H9 (cell line): ENCODE results near the gene SYNE2. TPM values are rescaled to one million over a fixed set of nuclear protein-coding genes. Genes with fewer than 3 reads are reported as not detected.
A peak's percentile ranks its signal among the peaks of the same experiment; 100 is the strongest.

ENCODE experiments used
- DNase-seq: peaks from one replicate; pipeline ENCODE4 v3.0.0-alpha.2; 2017
- H2AFZ ChIP-seq: one replicate; pipeline ENCODE4 v1.6.1; 2013; ENCODE audit warnings: mild to moderate bottlenecking, low read length, control low read depth, moderate library complexity
- H2AK5ac ChIP-seq: 2 replicates; pipeline ENCODE4 v1.6.1; 2013; ENCODE audit warnings: low read length, control low read depth, mixed read lengths; ENCODE audit not compliant: insufficient read length
- H2BK120ac ChIP-seq: one replicate; pipeline ENCODE4 v1.6.1; 2013; ENCODE audit warnings: low read depth, mild to moderate bottlenecking, low read length, control low read depth, inconsistent platforms; ENCODE audit not compliant: poor library complexity, severe bottlenecking
- H2BK12ac ChIP-seq: 2 replicates; pipeline ENCODE4 v1.6.1; 2013; ENCODE audit warnings: low read length, control low read depth, mixed read lengths, low read depth; ENCODE audit not compliant: insufficient read length
- H2BK15ac ChIP-seq: 2 replicates; pipeline ENCODE4 v1.6.1; 2013; ENCODE audit warnings: low read depth, low read length, control low read depth
- H2BK20ac ChIP-seq: one replicate; pipeline ENCODE4 v1.6.1; 2013; ENCODE audit warnings: low read depth, mild to moderate bottlenecking, low read length, control low read depth, inconsistent platforms; ENCODE audit not compliant: poor library complexity, severe bottlenecking
- H2BK5ac ChIP-seq: 2 replicates; pipeline ENCODE4 v1.6.1; 2013; ENCODE audit warnings: low read length, control low read depth, mixed read lengths; ENCODE audit not compliant: insufficient read length
- H3K14ac ChIP-seq: 2 replicates; pipeline ENCODE4 v1.6.1; 2013; ENCODE audit warnings: low read length, control low read depth; ENCODE audit not compliant: insufficient read depth
- H3K18ac ChIP-seq: 2 replicates; pipeline ENCODE4 v1.6.1; 2013; ENCODE audit warnings: low read depth, mild to moderate bottlenecking, mixed read lengths, low read length, control low read depth; ENCODE audit not compliant: insufficient read length
- H3K23ac ChIP-seq: 2 replicates; pipeline ENCODE4 v1.6.1; 2013; ENCODE audit warnings: low read length, control low read depth, mixed read lengths, low read depth; ENCODE audit not compliant: insufficient read length
- H3K23me2 ChIP-seq: 2 replicates; pipeline ENCODE4 v1.6.1; 2013; ENCODE audit warnings: low read depth, mild to moderate bottlenecking, mixed read lengths, low read length, control low read depth; ENCODE audit not compliant: insufficient read length, poor library complexity, severe bottlenecking
- H3K27ac ChIP-seq: 2 replicates; pipeline ENCODE4 v1.5.1; 2013; ENCODE audit warnings: low read length, control low read depth, mixed read lengths, low read depth; ENCODE audit not compliant: insufficient read length
- H3K27me3 ChIP-seq: 2 replicates; pipeline ENCODE4 v1.6.1; 2013; ENCODE audit warnings: low read length, control low read depth, inconsistent platforms; ENCODE audit not compliant: insufficient read depth
- H3K4ac ChIP-seq: 2 replicates; pipeline ENCODE4 v1.6.1; 2013; ENCODE audit warnings: low read depth, mild to moderate bottlenecking, control low read depth, inconsistent platforms, low read length, moderate library complexity
- H3K4me1 ChIP-seq: 2 replicates; pipeline ENCODE4 v1.6.1; 2013; ENCODE audit warnings: low read length, control low read depth, inconsistent platforms; ENCODE audit not compliant: insufficient read depth
- H3K4me2 ChIP-seq: 2 replicates; pipeline ENCODE4 v1.6.1; 2013; ENCODE audit warnings: low read length, control low read depth, mixed read lengths; ENCODE audit not compliant: insufficient read length, insufficient read depth
- H3K56ac ChIP-seq: 2 replicates; pipeline ENCODE4 v1.6.1; 2013; ENCODE audit warnings: low read depth, mild to moderate bottlenecking, mixed read lengths, low read length, control low read depth; ENCODE audit not compliant: insufficient read length
- H3K79me1 ChIP-seq: 2 replicates; pipeline ENCODE4 v1.6.1; 2013; ENCODE audit warnings: low read depth, mild to moderate bottlenecking, moderate library complexity, low read length, control low read depth, inconsistent platforms; ENCODE audit not compliant: insufficient read depth, poor library complexity, severe bottlenecking
- H3K79me2 ChIP-seq: 2 replicates; pipeline ENCODE4 v1.6.1; 2013; ENCODE audit warnings: low read length, control low read depth, inconsistent platforms; ENCODE audit not compliant: insufficient read depth
- H3K9ac ChIP-seq: 2 replicates; pipeline ENCODE4 v1.6.1; 2013; ENCODE audit warnings: low read length, control low read depth, mixed read lengths; ENCODE audit not compliant: insufficient read length; ENCODE audit errors: extremely low read depth
- H3K9me3 ChIP-seq: one replicate; pipeline ENCODE4 v1.6.1; 2013; ENCODE audit warnings: low read depth, low read length, inconsistent platforms; ENCODE audit not compliant: control insufficient read depth
- H3T11ph ChIP-seq: one replicate; pipeline ENCODE4 v1.6.1; 2013; ENCODE audit warnings: mild to moderate bottlenecking, low read length, control low read depth, inconsistent platforms
- H4K20me1 ChIP-seq: one replicate; pipeline ENCODE4 v1.6.1; 2013; ENCODE audit not compliant: control insufficient read depth, insufficient read length, insufficient read depth
- H4K5ac ChIP-seq: 2 replicates; pipeline ENCODE4 v1.6.1; 2013; ENCODE audit warnings: low read depth, mild to moderate bottlenecking, mixed read lengths, low read length, control low read depth; ENCODE audit not compliant: insufficient read length
- H4K8ac ChIP-seq: replicated peaks from 2 replicates; pipeline ENCODE4 v1.6.1; 2013; ENCODE audit warnings: low read length, control low read depth, mixed read lengths, low read depth; ENCODE audit not compliant: insufficient read length
- H4K91ac ChIP-seq: 2 replicates; pipeline ENCODE4 v1.6.1; 2013; ENCODE audit warnings: low read depth, mild to moderate bottlenecking, moderate library complexity, mixed read lengths, low read length, control low read depth; ENCODE audit not compliant: insufficient read length
- H3K27ac Mint-ChIP-seq, 3 experiments: 2 replicates in 2 of 3; 3 replicates in 1 of 3; pipeline ENCODE4 v1.8.0; 2020 to 2021; ENCODE audit warnings: mixed read lengths in 3 of 3, mild to moderate bottlenecking in 1 of 3, moderate library complexity in 1 of 3
- H3K27me3 Mint-ChIP-seq: 2 replicates; pipeline ENCODE4 v1.8.0; 2021; ENCODE audit warnings: low read depth, mild to moderate bottlenecking, moderate library complexity, mixed read lengths
- H3K36me3 Mint-ChIP-seq, 3 experiments: 2 replicates in 2 of 3; 3 replicates in 1 of 3; pipeline ENCODE4 v1.8.0; 2020 to 2021; ENCODE audit warnings: low read depth in 3 of 3, mixed read lengths in 3 of 3; ENCODE audit not compliant: insufficient read depth in 1 of 3
- H3K4me1 Mint-ChIP-seq, 2 experiments: 2 replicates each; pipeline ENCODE4 v1.8.0; 2020; ENCODE audit warnings: mixed read lengths in 2 of 2
- H3K4me3 Mint-ChIP-seq, 2 experiments: 2 replicates in 1 of 2; 3 replicates in 1 of 2; pipeline ENCODE4 v1.8.0; 2020 to 2021; ENCODE audit warnings: mild to moderate bottlenecking in 2 of 2, mixed read lengths in 2 of 2, moderate library complexity in 1 of 2
- H3K9me3 Mint-ChIP-seq, 2 experiments: 2 replicates in 1 of 2; 3 replicates in 1 of 2; pipeline ENCODE4 v1.8.0; 2020; ENCODE audit warnings: mild to moderate bottlenecking in 2 of 2, mixed read lengths in 2 of 2, moderate library complexity in 1 of 2
- WGBS: extraction: QIAGEN DNeasy Blood & Tissue Kit; methylation state at CpG from one replicate; pipeline ENCODE4 v1.1.7; 2013; ENCODE audit warnings: missing lambda C conversion rate, low lambda C conversion rate, mixed read lengths; ENCODE audit not compliant: insufficient read length; ENCODE audit errors: extremely low coverage; 5-methylcytosine and 5-hydroxymethylcytosine counted together
- total RNA-seq: library from RNA; stranded (reverse); gene quantifications from 2 replicates; pipeline ENCODE4 v1.2.1, GENCODE V29; 2021
- TF ChIP-seq, protein P1 (sequence below): fragments of 200-600 bp; sonication (generic); conservative IDR thresholded peaks from 3 replicates; pipeline ENCODE4 v1.8.0; 2021; ENCODE audit warnings: antibody characterized with exemption, mild to moderate bottlenecking

SYNE2 gene
- total RNA-seq, 1 experiment from 2014 or later: 43.3 TPM

DNA sequence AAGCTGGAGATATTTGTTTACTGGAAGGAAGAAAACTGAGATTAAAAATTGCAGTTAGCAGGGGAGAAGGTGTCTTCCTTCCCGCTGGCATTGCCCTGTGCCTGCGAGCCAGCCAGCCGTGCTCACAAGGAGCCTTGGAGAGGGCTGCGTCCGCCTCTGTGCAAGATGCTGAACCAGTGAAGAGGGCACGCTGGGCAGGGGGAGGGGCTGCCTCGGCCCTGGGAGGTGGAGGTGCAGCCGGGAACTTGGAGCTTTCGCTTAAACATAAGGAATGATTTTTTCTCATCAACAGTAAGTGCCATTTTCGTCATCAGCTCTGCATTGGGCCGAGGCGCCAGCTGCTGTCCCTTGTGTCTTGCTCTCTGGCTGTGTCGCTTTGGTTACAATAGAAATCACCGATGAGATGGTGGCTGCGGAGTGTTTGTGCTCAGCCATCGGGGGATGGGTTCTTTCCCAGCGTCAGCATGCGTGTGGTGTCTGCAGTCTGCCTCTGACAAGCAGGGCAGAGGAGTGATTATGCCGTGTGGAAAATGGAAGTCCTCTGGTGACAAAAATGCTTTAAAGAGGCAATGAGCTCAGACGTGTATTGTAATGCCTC, 344.1 kb downstream of the SYNE2 start:
- Histone ChIP-seq H3K79me2 (no peaks in the 10 kb centered on the region), H3K4ac (no peak overlapping the region), H4K8ac (no peak overlapping the region), H3K27me3 (no peaks in the 10 kb centered on the region), H3K9me3 (no peaks in the 10 kb centered on the region), H3K23me2 (peaks cover 4% of the 10 kb centered on the region), H3K4me1 (no peaks in the 10 kb centered on the region; the same call in 1 of the 2 replicates), H3K4me2 (peak overlapping the region; percentile 49), H4K91ac (no peak overlapping the region), H3K23ac (no peak overlapping the region), H2BK15ac (no peak overlapping the region), H3K27ac (no peak overlapping the region), H3K56ac (no peak overlapping the region), H4K20me1 (no peaks in the 10 kb centered on the region), H3T11ph (no peak overlapping the region), H2AFZ (no peak overlapping the region), H2BK120ac (no peak overlapping the region), H3K18ac (peak overlapping the region; percentile 0), H4K5ac (no peak overlapping the region), H2BK5ac (no peak overlapping the region), H2BK20ac (no peak overlapping the region), H3K14ac (0 out of 2 replicates have a peak overlapping the region, but pooled peaks have one; percentile 46), H2AK5ac (no peak overlapping the region), H3K9ac (no peak overlapping the region), H2BK12ac (no peak overlapping the region), H3K79me1 (no peaks in the 10 kb centered on the region)
- no peaks in the 10 kb centered on the region for H3K27me3 Mint-ChIP-seq
- peak overlapping the region in 1 of 3 experiments; percentile 78; a peak in 2 of 7 replicates for H3K27ac Mint-ChIP-seq
- WGBS: no CpG with 5 or more reads among the region's 20 CpGs
- H3K9me3 Mint-ChIP-seq: no peaks in the 10 kb centered on the region; a peak in 1 of 5 replicates
- DNase-seq: peak; percentile 67
- H3K4me3 Mint-ChIP-seq: peak overlapping the region; percentile 71 to 79
- peaks cover 77 to 79% of the 10 kb centered on the region in 2 experiments for H3K4me1 Mint-ChIP-seq
- peaks cover 3 to 12% (median 8%) of the 10 kb centered on the region in 3 experiments; a peak in 3 of 7 replicates for H3K36me3 Mint-ChIP-seq
- TF ChIP-seq, protein P1, sequence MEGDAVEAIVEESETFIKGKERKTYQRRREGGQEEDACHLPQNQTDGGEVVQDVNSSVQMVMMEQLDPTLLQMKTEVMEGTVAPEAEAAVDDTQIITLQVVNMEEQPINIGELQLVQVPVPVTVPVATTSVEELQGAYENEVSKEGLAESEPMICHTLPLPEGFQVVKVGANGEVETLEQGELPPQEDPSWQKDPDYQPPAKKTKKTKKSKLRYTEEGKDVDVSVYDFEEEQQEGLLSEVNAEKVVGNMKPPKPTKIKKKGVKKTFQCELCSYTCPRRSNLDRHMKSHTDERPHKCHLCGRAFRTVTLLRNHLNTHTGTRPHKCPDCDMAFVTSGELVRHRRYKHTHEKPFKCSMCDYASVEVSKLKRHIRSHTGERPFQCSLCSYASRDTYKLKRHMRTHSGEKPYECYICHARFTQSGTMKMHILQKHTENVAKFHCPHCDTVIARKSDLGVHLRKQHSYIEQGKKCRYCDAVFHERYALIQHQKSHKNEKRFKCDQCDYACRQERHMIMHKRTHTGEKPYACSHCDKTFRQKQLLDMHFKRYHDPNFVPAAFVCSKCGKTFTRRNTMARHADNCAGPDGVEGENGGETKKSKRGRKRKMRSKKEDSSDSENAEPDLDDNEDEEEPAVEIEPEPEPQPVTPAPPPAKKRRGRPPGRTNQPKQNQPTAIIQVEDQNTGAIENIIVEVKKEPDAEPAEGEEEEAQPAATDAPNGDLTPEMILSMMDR: no peak
